ENCODE results near the gene SLC9A9. TPM values are rescaled to one million over a fixed set of nuclear protein-coding genes. Genes with fewer than 3 reads are reported as not detected.

SLC9A9 gene
- total RNA-seq, 4 donors from 2014 or later: 1.7 to 8.2 (median 3.6) TPM

DNA sequence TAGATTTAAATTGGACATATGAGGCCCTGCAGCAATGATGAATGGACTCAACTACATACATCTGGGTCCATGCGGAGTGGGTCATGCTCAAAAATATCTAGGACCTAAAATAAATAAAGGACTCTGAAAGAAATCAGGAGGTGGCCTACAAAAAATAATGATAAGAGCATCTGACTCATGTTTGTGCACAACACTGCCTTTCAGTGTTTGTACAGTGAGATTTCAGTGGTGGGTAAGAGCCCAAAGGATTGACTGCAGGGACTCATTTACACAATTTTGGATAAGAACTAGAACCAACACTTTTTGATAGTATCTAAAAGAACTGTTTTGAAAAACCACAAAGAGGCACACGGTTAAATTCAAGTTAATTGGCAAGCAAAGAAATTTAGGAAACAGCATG lies 285.5 kb downstream of the SLC9A9 start:
- H3K9me3 ChIP-seq: no peaks in the 10 kb centered on the region
- DNase-seq: no peak
- no peak overlapping the region for H3K27ac ChIP-seq
- H3K36me3 ChIP-seq: no peaks in the 10 kb centered on the region
- in situ Hi-C loops (cut with MboI; ENCODE audit: low sequenced_read_pairs in 4 of 4): no loop called here
- no peaks in the 10 kb centered on the region for H3K27me3 ChIP-seq
- H3K4me3 ChIP-seq: no peak overlapping the region
- intact Hi-C loops (cut with DNase I; ENCODE audit: low total_unique reads): no loop called here
- TF ChIP-seq POLR2A (IDR thresholded peaks at IDR 0.05): no peak
- TF ChIP-seq CTCF (IDR thresholded peaks at IDR 0.05 in 4 of 5, conservative IDR thresholded peaks at IDR 0.05 in 1 of 5): no peak
- ATAC-seq: no peak
- no peaks in the 10 kb centered on the region for H3K4me1 ChIP-seq

DNA sequence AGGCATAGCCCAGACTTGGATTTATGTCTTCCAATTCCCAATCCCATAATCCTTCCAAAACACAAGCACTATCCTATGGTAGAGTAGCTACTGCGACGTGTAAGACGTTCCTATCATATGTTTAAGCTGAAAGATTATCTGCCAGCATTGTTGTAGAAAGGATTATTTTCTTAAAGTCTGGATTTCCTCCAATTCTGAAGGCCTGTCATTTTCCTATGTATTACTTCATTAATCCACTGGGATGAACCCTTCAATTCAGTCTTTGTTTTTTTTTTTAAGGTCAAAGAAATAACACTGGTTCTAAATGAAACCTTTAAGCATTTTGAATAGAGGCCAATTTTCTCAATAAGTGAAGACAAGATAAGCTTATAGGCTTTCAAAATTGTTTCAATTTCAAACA lies 289.0 kb downstream of the SLC9A9 start:
- ATAC-seq (no peak), DNase-seq (no peak)
- H3K4me1 ChIP-seq: no peaks in the 10 kb centered on the region
- no peaks in the 10 kb centered on the region for H3K9me3 ChIP-seq
- in situ Hi-C loops (cut with MboI; ENCODE audit: low sequenced_read_pairs in 4 of 4) (no loop called here), intact Hi-C loops (cut with DNase I; ENCODE audit: low total_unique reads) (no loop called here)
- H3K27me3 ChIP-seq: no peaks in the 10 kb centered on the region
- no peak overlapping the region for H3K4me3 ChIP-seq
- H3K27ac ChIP-seq: no peak overlapping the region
- TF ChIP-seq CTCF (IDR thresholded peaks at IDR 0.05 in 4 of 5, conservative IDR thresholded peaks at IDR 0.05 in 1 of 5) (no peak), POLR2A (IDR thresholded peaks at IDR 0.05) (no peak)
- no peaks in the 10 kb centered on the region for H3K36me3 ChIP-seq

DNA sequence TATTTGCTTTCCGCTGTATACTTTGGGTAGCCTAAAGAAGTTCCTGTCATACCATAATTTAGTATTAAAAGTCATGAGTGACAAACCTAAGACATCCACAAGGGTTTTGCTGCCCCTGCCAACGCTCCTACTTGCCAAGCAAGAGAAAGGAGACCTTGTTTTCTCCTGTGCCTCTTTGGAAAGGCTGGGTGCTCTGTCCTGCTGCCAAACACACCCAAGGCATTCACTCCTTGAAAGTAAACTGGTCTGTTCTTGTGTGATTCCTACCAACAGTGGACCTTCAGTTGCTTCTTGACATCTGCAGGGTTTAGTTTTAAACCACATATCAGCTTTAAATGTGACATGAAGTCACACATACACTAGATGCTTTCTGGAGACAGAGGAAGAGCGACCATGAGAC lies 295.4 kb downstream of the SLC9A9 start:
- Histone ChIP-seq H3K27me3 (no peaks in the 10 kb centered on the region), H3K9me3 (no peaks in the 10 kb centered on the region), H3K36me3 (no peaks in the 10 kb centered on the region), H3K4me1 (no peaks in the 10 kb centered on the region), H3K27ac (no peak overlapping the region), H3K4me3 (no peak overlapping the region)
- in situ Hi-C loops (cut with MboI; ENCODE audit: low sequenced_read_pairs in 4 of 4) (no loop called here), intact Hi-C loops (cut with DNase I; ENCODE audit: low total_unique reads) (no loop called here)
- no peak for ATAC-seq
- DNase-seq: no peak
- no peak for TF ChIP-seq CTCF (IDR thresholded peaks at IDR 0.05 in 4 of 5, conservative IDR thresholded peaks at IDR 0.05 in 1 of 5)
- no peak for TF ChIP-seq POLR2A (IDR thresholded peaks at IDR 0.05)

DNA sequence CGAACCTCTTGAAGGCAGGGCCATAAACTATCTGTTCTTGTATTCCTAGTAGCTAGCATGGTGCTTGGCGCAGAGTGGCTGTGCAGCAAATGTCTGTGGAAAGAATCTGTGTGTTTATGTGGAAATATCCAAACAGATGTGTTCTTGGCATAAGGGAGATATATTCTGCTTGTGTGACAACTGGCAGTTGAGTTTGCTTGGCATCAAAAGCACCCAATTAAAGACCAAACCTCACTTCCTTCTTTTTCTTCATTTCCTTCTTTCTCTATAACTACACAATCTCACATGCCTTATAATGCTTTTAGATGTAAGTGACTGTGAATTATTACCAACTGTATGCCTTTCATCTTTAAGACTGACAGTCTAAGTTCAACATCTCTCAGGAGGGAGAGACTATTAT lies 296.5 kb downstream of the SLC9A9 start:
- no peak overlapping the region for H3K4me3 ChIP-seq
- no peaks in the 10 kb centered on the region for H3K36me3 ChIP-seq
- no peak overlapping the region for H3K27ac ChIP-seq
- in situ Hi-C loops (cut with MboI; ENCODE audit: low sequenced_read_pairs in 4 of 4) (no loop called here), intact Hi-C loops (cut with DNase I; ENCODE audit: low total_unique reads) (no loop called here)
- H3K4me1 ChIP-seq: no peaks in the 10 kb centered on the region
- ATAC-seq (no peak), DNase-seq (no peak)
- no peaks in the 10 kb centered on the region for H3K9me3 ChIP-seq
- TF ChIP-seq CTCF (IDR thresholded peaks at IDR 0.05 in 4 of 5, conservative IDR thresholded peaks at IDR 0.05 in 1 of 5) (no peak), POLR2A (IDR thresholded peaks at IDR 0.05) (no peak)
- H3K27me3 ChIP-seq: no peaks in the 10 kb centered on the region

- Histone ChIP-seq H3K27ac (no peak overlapping the region), H3K4me1 (no peaks in the 10 kb centered on the region), H3K9me3 (no peaks in the 10 kb centered on the region), H3K4me3 (no peak overlapping the region), H3K36me3 (no peaks in the 10 kb centered on the region), H3K27me3 (no peaks in the 10 kb centered on the region)
- DNase-seq (no peak), ATAC-seq (no peak)
- intact Hi-C loops (cut with DNase I; ENCODE audit: low total_unique reads): no loop called here
- TF ChIP-seq CTCF (IDR thresholded peaks at IDR 0.05 in 4 of 5, conservative IDR thresholded peaks at IDR 0.05 in 1 of 5) (no peak), POLR2A (IDR thresholded peaks at IDR 0.05) (no peak)
- in situ Hi-C loops (cut with MboI; ENCODE audit: low sequenced_read_pairs in 4 of 4): no loop called here
These were observed 299.3 kb downstream of the SLC9A9 start for GRCh38 chr3:143548861-143549497.
